ENCODE measurements around the gene PILRB.
"Not testable (repeated sequence)": the region's sequence is repeated elsewhere in the genome, so short reads cannot be mapped to it uniquely, and the experiment has no call there.

PILRB gene

DNA sequence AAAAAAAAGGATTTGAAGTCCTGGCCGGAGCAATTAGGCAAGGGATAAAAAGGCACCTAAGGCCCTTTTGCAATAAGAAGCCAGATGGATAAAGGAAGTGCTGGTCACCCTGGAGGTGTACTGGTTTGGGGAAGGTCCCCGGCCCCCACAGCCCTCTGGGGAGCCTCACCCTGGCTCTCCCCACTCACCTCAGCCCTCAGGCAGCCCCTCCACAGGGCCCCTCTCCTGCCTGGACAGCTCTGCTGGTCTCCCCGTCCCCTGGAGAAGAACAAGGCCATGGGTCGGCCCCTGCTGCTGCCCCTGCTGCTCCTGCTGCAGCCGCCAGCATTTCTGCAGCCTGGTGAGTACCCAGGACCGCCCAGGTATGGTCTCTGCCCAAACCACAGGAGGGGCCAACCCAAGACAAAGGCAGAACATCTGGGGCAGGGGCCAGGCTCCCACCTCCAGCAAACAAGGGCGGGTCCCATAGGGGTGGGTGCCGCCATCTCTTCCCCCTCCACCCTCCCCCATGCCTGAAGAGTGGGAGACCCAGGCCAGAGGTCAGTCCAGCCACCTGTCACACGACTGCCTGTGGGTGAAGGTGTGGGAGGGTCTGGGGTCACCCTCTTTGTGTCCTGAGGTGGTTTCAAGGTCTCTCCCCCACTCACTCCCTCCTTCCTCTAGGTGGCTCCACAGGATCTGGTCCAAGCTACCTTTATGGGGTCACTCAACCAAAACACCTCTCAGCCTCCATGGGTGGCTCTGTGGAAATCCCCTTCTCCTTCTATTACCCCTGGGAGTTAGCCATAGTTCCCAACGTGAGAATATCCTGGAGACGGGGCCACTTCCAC is at the start of gene PILRB:
Gene PILRB, plus strand, starts transcription at position 91 of the 830 bp plus-strand sequence. Its CDS starts 186 bp downstream, at position 277.
- in situ Hi-C loops (cut with MboI; ENCODE audit: low sequenced_read_pairs): no loop called here

DNA sequence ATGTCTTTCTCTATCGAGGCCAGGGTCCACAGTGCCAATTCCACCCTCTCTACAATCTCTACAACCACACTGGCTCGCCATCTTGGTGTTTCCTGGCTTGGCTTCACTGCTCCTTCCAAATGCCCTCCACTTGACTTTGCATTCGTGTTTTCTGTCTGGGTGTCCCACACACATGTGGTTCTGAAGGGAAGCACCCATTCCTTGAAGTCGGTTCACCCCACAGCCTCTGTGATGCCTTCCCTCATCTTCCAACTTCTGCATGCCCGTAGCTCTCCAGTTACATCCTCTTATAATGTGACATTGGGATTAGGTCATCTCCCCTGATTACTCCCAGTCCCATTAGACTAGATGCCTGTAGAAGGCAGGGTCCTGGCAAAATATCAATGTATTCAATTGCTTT is 39.6 kb upstream of the PILRB start:
- in situ Hi-C loops (cut with MboI; ENCODE audit: low sequenced_read_pairs): not testable (repeated sequence)

DNA sequence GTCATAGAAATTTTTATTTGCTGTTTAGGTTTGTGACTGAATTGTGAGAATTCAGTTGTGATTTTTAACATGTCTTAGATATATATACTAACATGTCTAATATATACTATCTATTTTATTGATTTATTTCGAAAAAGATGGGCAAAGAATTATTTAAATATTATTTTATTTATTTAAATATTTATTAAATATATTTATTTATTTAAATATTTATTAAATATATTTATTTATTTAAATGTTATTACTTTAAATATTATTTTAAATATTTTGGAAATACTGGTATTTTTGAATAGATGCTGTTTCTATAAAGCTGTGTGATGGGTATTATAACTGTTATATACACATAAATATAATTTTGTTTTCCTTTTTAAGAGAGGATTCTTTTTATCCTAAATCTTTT is 36.3 kb upstream of the PILRB start:
- in situ Hi-C loops (cut with MboI; ENCODE audit: low sequenced_read_pairs): not testable (repeated sequence)

DNA sequence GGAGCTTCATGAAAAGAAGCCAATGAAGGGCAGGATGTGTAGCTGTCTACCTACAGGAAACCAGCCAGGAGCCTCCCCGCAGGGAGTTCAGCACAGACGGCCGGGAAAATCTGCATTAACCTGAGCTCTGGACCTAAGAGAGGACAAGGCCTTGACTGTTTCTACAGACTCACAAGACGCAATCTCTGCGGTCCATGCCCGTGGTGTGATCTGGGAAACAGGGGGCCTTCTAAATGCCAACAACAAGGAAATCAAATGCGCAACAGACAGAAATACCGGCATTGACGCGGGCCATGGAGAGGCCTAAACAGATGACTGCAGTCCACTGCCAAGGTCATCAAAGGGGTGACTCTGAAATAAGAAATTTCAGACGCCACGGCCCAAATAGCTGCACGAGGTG is 33.7 kb upstream of the PILRB start:
- in situ Hi-C loops (cut with MboI; ENCODE audit: low sequenced_read_pairs): not testable (repeated sequence)

DNA sequence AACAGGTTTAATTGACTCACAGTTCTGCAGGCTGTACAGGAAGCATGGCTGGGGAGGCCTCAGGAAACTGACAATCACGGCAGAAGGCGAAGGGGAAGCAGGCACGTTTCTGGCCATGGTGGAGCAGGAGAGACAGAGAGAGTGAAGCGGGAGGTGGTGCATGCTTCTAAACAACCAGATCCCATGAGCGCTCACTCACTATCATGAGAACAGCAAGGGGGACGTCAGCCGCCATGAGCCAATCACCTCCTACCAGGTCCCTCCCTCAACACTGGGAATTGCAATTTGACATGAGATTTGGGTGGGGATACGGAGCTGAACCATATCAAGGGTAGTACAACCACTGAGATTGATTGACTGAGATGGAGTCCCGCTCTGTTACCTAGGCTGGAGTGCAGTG is 32.2 kb upstream of the PILRB start:
- in situ Hi-C loops (cut with MboI; ENCODE audit: low sequenced_read_pairs): not testable (repeated sequence)

DNA sequence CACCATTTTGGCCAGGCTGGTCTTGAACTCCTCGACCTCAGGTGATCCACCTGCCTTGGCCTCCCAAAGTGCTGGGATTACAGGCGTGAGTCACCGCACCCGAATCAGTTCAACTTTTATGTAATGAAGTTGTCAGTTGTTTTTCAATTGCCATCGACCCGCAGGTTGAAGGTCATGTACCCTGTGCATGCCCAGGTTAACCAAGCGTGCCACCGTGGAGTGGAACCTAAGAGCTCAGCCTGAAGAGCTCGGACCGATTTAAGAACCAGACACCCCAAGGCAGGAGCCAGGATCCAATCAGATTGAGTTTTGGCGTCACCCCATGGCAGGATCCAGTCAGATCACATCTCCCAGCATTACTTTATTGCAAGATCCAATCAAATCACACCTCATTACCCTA is 31.0 kb upstream of the PILRB start:
- in situ Hi-C loops (cut with MboI; ENCODE audit: low sequenced_read_pairs): not testable (repeated sequence)

DNA sequence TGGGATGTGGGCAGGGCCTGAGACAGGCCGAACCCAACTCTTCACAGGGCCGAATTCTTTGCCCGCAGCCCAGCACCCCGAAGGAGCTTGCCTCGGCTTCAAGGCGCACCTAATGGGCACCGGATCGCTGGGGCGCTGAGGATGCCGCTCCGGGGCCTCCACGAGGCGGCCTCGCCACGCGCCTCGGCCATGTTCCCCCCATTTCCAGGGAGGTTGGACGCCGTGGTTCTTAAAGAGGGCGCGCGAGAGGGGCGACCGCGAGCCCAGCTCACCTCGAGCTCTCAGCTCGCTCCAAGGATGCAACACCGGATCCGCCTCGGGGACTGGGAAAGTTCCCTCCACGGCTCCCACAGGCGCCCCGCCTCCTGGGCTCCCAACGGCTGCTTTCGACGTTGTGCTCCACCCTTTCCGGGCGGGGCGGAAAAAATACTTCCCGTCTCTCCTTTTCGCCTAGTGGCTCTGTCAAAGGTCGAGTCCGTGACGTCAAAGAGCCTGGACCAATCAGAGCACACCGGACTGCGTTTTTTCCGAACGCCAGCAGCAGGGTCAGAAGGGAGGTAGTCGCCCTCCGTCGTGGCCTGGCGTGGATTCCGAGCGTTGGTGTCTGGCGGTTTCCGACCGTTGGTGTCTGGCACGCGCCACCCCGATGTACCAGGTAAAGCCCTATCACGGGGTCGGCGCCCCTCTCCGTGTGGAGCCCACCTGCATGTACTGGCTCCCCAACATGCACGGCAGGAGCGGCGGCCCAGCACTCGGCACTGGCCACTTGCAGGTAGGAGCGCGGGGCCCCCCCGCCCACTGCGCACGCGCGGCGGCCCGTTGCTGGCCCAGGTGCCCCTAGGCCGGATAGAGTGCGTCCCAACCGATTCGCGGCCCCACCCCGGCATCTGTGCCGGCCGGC is 22.1 kb upstream of the PILRB start:
- in situ Hi-C loops (cut with MboI; ENCODE audit: low sequenced_read_pairs): not testable (repeated sequence)

DNA sequence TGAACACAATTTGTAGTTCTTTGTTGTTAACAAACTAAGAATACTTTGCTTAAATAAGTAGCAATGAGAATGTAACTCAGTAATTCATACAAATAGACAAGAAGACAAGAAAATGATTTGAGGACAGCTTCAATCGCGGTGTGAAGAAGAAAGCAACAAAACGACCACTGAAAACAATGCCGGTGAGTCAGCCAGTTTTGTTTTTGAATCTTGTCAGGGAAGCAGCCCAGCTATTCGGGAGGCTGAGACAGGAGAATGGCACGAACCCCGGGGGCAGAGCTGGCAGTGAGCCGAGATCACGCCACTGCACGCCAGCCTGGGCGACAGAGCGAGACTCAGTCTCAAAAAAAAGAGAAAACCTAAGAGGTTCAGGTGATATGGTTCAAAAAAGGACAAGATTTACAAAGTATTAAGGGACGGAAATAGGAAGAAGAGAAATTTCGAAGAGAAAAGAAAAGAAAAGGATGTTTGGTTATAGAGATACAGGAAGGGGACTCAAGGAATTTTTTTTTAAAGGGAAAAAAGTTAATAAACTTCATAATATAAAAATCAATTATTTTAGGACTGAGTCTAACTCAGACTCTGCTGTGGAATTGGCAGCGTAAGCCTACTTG is 19.7 kb upstream of the PILRB start:
- in situ Hi-C loops (cut with MboI; ENCODE audit: low sequenced_read_pairs): not testable (repeated sequence)

DNA sequence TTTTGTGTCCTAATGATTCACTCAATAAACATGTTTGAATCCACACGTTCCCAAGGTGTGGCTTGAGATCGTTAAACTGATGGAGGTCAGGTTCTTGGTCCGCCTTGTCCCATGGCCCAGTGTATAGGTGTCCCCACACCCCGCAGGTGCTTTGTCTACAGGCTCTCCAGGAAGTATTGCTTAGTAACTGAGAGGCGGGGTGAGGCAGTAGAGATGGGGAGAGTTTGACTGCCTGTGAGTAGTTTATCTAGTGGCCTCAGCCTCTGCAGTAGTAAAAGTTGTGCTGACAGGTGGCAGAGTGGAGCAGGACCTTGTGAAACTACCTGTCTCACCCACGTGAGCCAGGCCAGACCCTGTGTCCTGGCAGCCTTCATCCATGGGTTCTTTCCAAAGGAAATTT is 16.6 kb upstream of the PILRB start:
- in situ Hi-C loops (cut with MboI; ENCODE audit: low sequenced_read_pairs): not testable (repeated sequence)

DNA sequence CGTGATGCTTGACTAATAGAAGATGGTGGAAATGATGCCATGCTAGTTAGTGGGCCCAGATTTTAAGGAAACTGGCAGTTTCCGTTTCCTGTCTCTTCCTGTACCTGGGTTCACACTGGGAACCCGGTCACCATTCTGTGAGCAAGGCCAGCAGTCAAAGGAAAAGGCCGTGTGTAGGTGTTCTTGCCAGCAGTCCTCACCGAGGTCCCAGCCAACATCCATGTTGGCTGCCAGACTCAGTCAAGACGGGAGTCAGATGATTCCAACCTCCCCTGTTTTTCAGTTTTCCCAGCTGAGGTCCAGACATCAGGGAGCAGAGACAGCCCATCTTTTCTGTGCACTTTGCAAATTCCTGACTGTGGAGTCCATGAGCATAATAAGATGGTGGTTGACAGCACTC is 15.2 kb upstream of the PILRB start:
- in situ Hi-C loops (cut with MboI; ENCODE audit: low sequenced_read_pairs): no loop called here

DNA sequence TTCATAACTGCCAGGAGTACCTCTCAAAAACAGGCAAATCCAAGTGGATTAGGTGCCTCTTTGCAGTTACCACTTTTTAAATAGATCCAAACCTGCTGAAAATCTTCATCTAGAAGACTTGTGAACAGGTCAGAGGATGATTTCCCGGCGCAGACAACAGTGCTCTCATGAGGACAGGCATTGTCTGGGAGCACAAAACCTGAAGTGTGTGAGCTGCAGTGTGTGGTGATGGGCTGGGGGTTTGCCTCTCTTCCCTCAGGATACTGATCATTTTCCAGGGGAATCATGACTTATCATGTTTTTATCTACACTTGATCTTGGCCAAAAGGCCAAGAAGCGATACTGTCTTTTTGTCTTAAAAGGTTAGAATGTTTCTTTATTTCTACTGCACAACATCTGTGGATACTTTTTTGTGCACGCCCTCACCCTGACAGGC is 13.8 kb upstream of the PILRB start:
- in situ Hi-C loops (cut with MboI; ENCODE audit: low sequenced_read_pairs): not testable (repeated sequence)

DNA sequence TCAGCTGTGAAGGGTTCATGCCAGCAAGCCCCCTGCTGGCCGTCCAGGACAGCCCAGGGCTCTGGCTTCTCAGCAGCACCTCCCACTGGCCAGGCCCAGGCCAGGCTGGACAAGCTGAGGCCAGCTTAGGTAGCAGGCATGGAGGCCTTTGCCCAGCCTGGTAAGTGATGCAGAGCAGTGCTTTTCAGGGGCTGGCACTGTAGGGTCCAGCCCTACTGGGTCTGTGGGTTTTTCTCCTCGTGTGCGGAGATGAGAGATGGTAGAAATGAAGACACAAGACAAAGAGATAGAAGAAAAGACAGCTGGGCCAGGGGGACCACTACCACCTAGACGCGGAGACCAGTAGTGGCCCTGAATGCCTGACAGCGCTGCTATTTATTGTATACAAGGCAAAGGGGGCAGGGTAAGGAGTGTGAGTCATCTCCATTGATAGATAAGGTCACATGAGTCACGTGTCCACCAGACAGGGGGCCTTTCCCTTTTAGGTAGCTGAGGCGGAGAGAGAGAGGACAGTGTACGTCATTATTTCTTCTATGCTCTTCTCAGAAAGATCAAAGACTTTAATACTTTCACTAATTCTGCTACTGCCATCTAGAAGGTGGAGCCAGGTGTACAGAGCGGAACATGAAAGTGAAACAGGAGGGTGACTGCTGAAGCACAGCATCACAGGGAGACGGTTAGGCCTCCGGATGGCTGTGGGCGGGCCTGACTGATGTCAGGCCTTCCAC is 13.2 kb upstream of the PILRB start:
- in situ Hi-C loops (cut with MboI; ENCODE audit: low sequenced_read_pairs): not testable (repeated sequence)

DNA sequence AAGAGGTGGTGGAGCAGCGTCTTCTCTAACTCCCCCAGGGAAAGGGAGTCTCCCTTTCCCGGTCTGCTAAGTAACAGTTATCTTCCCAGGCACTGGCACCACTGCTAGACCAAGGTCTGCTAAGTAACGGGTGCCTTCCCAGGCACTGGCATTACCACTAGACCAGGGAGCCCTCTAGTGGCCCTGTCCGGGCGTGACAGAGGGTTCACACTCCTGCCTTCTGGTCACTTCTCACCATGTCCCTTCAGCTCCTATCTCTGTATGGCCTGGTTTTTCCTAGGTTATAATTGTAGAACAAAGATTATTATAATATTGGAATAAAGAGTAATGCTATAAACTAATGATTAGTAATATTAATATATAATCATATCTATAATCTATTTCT is 12.6 kb upstream of the PILRB start:
- in situ Hi-C loops (cut with MboI; ENCODE audit: low sequenced_read_pairs): not testable (repeated sequence)

DNA sequence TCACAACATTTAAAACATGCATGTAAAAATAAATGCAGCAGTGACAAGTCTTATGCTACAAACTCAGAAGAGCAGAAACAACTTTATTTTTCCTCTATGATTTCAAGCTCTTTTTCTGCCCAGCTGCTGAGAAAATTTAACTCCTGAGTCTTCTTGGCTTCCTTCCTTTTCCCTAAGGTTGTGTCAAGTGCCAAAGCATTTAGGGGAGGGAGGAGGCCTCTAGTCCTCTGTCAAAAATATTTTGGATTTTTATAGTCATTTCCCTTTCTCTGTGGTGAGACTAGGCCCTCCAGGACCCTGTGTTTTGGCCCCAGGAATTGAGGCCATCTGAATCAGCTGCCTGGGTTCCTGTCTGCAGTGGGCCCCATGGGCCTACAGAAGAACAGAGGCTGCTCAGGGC is 11.0 kb upstream of the PILRB start:
- in situ Hi-C loops (cut with MboI; ENCODE audit: low sequenced_read_pairs): no loop called here

DNA sequence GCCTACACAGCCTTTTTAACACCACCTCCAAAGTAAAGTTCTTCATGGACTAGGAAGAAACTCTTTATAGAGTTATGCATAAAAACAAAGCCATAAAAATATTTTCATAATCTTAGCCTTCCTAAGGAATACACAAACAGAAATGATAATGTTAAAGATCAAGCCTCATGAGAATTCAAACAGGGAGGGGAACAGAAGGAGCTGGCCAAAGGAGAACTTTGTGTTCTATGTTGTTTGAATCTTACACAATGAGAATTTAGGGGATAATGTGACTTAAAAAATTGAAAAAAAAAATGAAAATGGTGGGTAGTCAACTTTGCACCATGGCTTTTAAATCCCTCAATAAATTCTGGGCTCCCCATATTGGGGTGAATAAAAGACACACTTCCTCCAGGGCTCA is 9.1 kb upstream of the PILRB start:
- in situ Hi-C loops (cut with MboI; ENCODE audit: low sequenced_read_pairs): no loop called here

DNA sequence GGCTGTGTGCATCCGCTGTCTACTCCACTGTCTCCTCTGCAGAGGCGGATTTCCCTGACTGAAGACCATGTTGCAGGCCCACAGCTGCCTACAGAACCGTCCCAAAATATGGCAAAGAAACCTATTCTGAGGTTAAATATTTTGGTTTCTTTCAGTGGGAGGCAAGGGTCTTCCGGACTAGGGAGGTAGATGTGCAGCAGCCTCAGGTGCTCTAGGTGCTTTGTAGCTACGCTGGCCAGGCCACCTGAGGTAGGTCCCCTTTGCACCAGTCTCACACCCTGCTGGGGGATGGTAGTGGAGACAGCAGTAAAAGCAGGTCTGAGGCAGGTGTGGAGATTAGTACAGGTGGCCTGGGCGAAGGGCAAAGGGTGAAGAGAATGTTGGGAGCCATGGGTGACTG is 8.2 kb upstream of the PILRB start:
- in situ Hi-C loops (cut with MboI; ENCODE audit: low sequenced_read_pairs): no loop called here

DNA sequence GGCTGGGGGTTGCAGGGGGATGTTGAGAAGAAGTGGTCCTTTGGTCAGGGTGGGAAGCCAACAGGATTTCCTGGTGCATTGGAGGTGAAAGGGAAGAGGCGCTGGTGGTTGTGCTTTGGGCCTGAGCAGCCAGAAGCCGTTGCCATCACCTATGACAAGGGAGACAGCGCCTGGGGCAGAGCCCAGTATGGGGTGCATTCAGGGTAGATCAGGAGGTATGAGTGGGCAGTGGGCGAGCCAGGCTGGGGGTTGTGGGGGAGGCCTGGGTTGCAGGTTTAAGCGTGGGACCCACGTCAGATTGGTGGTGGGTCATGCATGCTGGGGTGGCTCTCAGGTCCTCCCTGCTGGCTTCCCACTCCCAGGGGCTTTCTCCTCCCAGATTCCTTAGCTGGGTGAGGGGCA is 6.3 kb upstream of the PILRB start:
- in situ Hi-C loops (cut with MboI; ENCODE audit: low sequenced_read_pairs): no loop called here

DNA sequence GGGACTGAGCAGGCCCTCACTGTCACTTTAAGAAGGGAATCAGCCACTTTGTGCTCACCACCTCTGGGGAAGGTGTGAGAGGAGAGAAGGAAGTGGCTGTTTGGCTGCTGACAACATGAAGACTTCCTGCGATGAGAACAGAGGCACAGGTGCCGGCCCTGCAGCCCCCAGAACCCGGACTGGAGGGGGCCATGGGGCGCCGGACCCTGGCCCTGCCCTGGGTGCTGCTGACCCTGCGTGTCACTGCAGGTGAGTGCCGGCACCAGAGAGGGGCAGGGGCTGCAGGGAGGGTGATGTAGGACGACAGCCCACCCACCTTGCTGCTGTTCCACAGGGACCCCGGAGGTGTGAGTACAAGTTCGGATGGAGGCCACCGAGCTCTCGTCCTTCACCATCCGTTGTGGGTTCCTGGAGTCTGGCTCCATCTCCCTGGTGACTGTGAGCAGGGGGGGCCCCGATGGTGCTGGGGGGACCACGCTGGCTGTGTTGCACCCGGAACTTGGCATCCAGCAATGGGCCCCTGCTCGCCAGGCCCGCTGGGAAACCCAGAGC is 5.6 kb upstream of the PILRB start:
- in situ Hi-C loops (cut with MboI; ENCODE audit: low sequenced_read_pairs): not testable (repeated sequence)

DNA sequence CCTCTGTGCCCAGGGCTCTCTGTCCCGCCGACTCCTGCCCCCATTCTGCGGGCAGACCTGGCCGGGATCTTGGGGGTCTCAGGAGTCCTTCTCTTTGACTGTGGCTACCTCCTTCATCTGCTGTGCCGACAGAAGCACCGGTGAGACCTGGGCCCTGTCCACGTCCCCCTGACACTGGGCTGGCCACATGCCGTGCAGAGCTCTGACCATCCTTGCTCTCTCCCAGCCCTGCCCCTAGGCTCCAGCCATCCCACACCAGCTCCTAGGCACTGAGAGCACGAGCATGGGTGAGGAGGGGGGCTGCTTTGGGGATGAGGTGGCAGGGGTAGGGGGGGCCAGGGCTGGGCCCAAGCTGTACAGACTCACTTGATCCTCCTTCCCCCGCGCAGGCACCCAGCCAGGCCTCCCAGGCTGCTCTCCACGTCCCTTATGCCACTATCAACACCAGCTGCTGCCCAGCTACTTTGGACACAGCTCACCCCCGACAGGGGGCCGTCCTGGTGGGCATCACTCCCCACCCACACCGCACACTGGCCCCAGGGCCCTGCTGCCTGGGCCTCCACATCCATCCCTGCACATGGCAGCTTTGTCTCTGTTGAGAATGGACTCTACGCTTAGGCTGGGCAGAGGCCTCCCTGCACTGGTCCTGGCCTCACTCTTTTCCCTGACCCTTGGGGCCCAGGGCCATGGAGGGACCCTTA is 4.8 kb upstream of the PILRB start:
- in situ Hi-C loops (cut with MboI; ENCODE audit: low sequenced_read_pairs): no loop called here
